B cell (primary cell): ENCODE measurements around the gene PDZD8.

Experiments used
- EZH2 ChIP-seq: IDR thresholded peaks from 2 replicates; pipeline ENCODE4 v1.6.1; 2012; ENCODE audit warnings: borderline replicate concordance, low read depth, mild to moderate bottlenecking, moderate library complexity, low read length; ENCODE audit not compliant: insufficient read depth, poor library complexity, severe bottlenecking
- TF ChIP-seq, protein P1 (sequence below): fragments of 200-600 bp; IDR thresholded peaks from one replicate; pipeline ENCODE4 v1.8.0; 2022; ENCODE audit warnings: antibody characterized with exemption, mild to moderate bottlenecking

GRCh38 chr10:117262903-117263293, 112.3 kb downstream of the PDZD8 start:
- TF ChIP-seq, protein P1, sequence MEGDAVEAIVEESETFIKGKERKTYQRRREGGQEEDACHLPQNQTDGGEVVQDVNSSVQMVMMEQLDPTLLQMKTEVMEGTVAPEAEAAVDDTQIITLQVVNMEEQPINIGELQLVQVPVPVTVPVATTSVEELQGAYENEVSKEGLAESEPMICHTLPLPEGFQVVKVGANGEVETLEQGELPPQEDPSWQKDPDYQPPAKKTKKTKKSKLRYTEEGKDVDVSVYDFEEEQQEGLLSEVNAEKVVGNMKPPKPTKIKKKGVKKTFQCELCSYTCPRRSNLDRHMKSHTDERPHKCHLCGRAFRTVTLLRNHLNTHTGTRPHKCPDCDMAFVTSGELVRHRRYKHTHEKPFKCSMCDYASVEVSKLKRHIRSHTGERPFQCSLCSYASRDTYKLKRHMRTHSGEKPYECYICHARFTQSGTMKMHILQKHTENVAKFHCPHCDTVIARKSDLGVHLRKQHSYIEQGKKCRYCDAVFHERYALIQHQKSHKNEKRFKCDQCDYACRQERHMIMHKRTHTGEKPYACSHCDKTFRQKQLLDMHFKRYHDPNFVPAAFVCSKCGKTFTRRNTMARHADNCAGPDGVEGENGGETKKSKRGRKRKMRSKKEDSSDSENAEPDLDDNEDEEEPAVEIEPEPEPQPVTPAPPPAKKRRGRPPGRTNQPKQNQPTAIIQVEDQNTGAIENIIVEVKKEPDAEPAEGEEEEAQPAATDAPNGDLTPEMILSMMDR: no peak
- TF ChIP-seq EZH2: no peak
